Adrenal gland (tissue), 12 donors: Measurements from ENCODE around the gene KCNJ16. TPM values are rescaled to one million over a fixed set of nuclear protein-coding genes. Genes with fewer than 3 reads are reported as not detected.

ENCODE experiments used
- DNase-seq, 7 donors: peaks; one replicate each; pipeline ENCODE4 v3.0.0-alpha.2; 2019 to 2020
- H3K27ac ChIP-seq, 5 donors: fragments of 200-600 bp; sonication (generic) in 4 of 5; 1 replicate in 3 of 5; 2 replicates in 2 of 5; pipeline versions ENCODE4 v1.5.1 to v1.8.0; 2016 to 2020; ENCODE audit warnings: mild to moderate bottlenecking in 1 of 5
- H3K27me3 ChIP-seq: fragments of 200-600 bp; 2 replicates; pipeline ENCODE4 v1.8.0; 2021
- H3K36me3 ChIP-seq, 2 donors: fragments of 200-600 bp; replicated peaks in 1 of 2; 1 replicate in 1 of 2; 2 replicates in 1 of 2; pipeline versions ENCODE4 v1.5.1 to v1.8.0; 2018 to 2022
- H3K4me1 ChIP-seq, 2 donors: fragments of 200-600 bp; replicated peaks in 1 of 2; 1 replicate in 1 of 2; 2 replicates in 1 of 2; pipeline versions ENCODE4 v1.5.1 to v1.8.0; 2018 to 2021
- H3K4me3 ChIP-seq, 4 donors: fragments of 200-600 bp; sonication (generic) in 3 of 4; one replicate each; pipeline ENCODE4 v1.5.1; 2016 to 2018
- H3K9me3 ChIP-seq, 3 donors: fragments of 200-600 bp; sonication (generic) in 1 of 3; replicated peaks in 1 of 3; 1 replicate in 2 of 3; 2 replicates in 1 of 3; pipeline versions ENCODE4 v1.5.1 to v1.8.0; 2016 to 2021
- POLR2A ChIP-seq, 2 donors: fragments of 450-650 bp; IDR thresholded peaks; one replicate each; pipeline ENCODE4 v1.6.1; 2017; ENCODE audit warnings: antibody characterized with exemption in 2 of 2, mild to moderate bottlenecking in 2 of 2, moderate library complexity in 1 of 2
- WGBS, 4 donors: extraction: QIAGEN DNeasy Blood & Tissue Kit in 2 of 4; methylation state at CpG; one replicate each; pipeline versions ENCODE4 v1.1.5 to v1.1.7; 2013 to 2017; 5-methylcytosine and 5-hydroxymethylcytosine counted together
- intact Hi-C, 2 donors: fragments of 100-400 bp; cut with DNase I; formaldehyde crosslinking; loops; one replicate each; pipeline versions ENCODE4 v1.14.1 to v1.15.0; 2022 to 2023
- polyA plus RNA-seq, 3 donors: library from polyadenylated mRNA; stranded (reverse); fragments of 200-250 nt in 2 of 3; fragments of 350-450 nt in 1 of 3; fragmentation: Illumina TruSeq in 1 of 3; extraction: RNeasy Lipid Tissue Mini Kit (QIAGEN cat#74804) in 1 of 3; gene quantifications; one replicate each; pipeline ENCODE4 v1.2.3, GENCODE V29; 2013 to 2014
- total RNA-seq, 9 donors: library from RNA; depleted of rRNA in 4 of 9; stranded (reverse); fragments of >200 nt in 4 of 9; fragments of 120-200 nt in 1 of 9; fragmentation: NEBNext Ultra II Directional in 1 of 9; extraction: Animal tissue kit (Norgen Biotek cat#: 25700) in 1 of 9; gene quantifications; one replicate each; pipeline versions ENCODE4 v1.1.0 to v1.2.4, GENCODE V29; 2013 to 2023
- TF ChIP-seq, protein P1 (sequence below), 6 experiments: fragments of 450-650 bp in 4 of 6; fragments of 200-600 bp in 2 of 6; sonication (generic) in 1 of 6; IDR thresholded peaks; 1 replicate in 5 of 6; 2 replicates in 1 of 6; pipeline versions ENCODE4 v1.5.1 to v1.8.0; 2016 to 2021; ENCODE audit warnings: antibody characterized with exemption in 6 of 6, mild to moderate bottlenecking in 2 of 6, moderate library complexity in 1 of 6
- donor health status: healthy with polysubstance abuse.
- donor health status: Bipolar disorder and iron deficiency.
- donor health status: DM: yes; HTN: yes; CAD: no.
- donor health status: DM: no; HTN: no; CAD: no.
- donor health status: DM: no; HTN: no; CAD: no.
- donor health status: DM: yes; HTN: yes; CAD: no.

Gene KCNJ16
- total and polyA plus RNA-seq, 12 donors: 0.05 to 1.0 (median 0.24) TPM; not detected in 3

DNA sequence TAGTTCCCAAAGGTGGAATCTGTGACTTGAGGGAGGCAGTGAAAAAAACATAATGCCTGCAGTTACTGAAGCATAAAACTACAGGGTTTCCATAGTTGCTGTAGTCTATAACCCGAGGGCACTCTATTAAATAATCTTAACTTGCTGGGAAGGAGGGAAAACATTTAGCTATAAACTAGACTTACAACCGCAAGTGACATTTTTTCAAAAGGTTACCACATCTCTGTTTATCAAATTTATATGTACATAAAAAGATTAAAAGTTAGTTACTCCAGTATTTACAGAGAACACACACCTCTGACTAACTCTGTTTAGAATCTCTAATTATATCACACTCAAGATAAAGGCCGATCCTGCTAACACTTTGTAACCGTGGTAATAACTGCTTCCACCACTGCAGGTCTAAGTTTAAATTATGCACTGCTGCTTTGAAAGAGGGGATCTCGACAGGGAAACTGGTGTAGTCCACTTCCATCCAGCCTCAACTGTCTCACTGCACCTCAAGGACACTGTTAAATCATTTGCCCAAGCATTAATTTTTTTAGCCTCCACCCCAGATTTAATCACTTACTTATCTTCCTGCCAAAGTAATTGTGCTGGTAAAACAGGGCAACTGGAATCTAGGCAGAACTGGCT is 14.6 kb downstream of the KCNJ16 start:
- Histone ChIP-seq H3K4me1 (peaks cover 0 to 11% of the 10 kb centered on the region in 2 donors), H3K36me3 (no peaks in the 10 kb centered on the region), H3K27ac (no peak overlapping the region), H3K4me3 (no peak overlapping the region), H3K27me3 (no peaks in the 10 kb centered on the region), H3K9me3 (no peaks in the 10 kb centered on the region)
- no peak for DNase-seq
- intact Hi-C loops: no loop called here
- 43 to 51% (median 49%) methylated on average over 5 of the region's 5 CpGs for WGBS, 4 donors
- TF ChIP-seq, protein P1, sequence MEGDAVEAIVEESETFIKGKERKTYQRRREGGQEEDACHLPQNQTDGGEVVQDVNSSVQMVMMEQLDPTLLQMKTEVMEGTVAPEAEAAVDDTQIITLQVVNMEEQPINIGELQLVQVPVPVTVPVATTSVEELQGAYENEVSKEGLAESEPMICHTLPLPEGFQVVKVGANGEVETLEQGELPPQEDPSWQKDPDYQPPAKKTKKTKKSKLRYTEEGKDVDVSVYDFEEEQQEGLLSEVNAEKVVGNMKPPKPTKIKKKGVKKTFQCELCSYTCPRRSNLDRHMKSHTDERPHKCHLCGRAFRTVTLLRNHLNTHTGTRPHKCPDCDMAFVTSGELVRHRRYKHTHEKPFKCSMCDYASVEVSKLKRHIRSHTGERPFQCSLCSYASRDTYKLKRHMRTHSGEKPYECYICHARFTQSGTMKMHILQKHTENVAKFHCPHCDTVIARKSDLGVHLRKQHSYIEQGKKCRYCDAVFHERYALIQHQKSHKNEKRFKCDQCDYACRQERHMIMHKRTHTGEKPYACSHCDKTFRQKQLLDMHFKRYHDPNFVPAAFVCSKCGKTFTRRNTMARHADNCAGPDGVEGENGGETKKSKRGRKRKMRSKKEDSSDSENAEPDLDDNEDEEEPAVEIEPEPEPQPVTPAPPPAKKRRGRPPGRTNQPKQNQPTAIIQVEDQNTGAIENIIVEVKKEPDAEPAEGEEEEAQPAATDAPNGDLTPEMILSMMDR (IDR thresholded peaks at IDR 0.05): no peak
- no peak for TF ChIP-seq POLR2A (IDR thresholded peaks at IDR 0.05)

DNA sequence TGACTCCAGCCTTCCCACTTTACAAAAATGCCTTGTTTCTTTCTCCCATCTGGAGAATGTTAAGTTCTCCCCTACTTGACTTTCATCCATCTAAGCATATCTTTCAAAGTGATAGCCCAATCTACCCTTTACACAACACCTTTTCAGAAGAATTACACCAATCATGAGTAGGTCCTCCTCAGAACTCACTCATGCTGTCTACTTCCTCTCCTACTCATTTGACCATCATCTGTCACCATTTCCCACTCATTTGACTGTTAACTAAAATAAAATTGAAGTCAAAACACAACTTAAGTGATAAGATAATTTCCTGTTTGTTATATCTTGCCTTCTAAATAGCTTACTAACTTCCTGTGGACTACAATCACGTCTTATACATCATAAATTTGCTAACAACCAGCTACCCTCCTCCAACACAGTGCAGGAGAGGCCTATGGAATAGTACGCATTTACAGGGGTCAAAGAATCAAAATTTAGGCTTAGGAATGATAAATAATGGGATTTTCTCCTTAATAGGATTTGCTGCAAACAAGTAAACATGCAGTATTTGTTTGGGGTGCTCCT is 16.1 kb downstream of the KCNJ16 start:
- H3K36me3 ChIP-seq: no peaks in the 10 kb centered on the region
- peaks cover 0 to 11% of the 10 kb centered on the region in 2 donors for H3K4me1 ChIP-seq
- no peaks in the 10 kb centered on the region for H3K27me3 ChIP-seq
- H3K4me3 ChIP-seq: no peak overlapping the region
- H3K9me3 ChIP-seq: no peaks in the 10 kb centered on the region
- no peak overlapping the region for H3K27ac ChIP-seq
- intact Hi-C loops: no loop called here
- DNase-seq: no peak
- TF ChIP-seq POLR2A (IDR thresholded peaks at IDR 0.05): no peak
- TF ChIP-seq, protein P1 (IDR thresholded peaks at IDR 0.05): no peak
- WGBS, 4 donors: 77 to 83% (median 79%) methylated on average over 2 of the region's 2 CpGs

DNA sequence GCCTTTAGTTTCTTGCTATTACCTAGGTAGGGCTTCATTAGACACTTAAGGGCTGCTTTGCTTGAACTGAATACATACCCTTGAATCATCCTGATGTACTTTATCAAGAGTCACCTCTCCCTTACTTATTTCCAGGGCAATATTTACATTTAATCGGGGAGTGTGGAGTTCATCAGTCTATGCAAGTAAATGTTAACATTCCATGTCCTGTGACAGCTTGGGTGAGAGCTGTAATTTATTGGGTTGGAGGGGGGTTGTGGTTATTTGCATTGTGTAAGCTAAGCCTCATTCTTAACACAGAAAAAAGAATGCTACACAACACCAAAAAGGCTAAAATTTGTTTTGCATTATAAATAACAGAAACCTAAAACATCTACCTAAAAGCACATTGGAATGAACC is 16.7 kb downstream of the KCNJ16 start:
- DNase-seq: no peak
- 18 to 40% (median 26%) methylated on average over 1 of the region's 1 CpG for WGBS, 4 donors
- intact Hi-C loops: no loop called here
- TF ChIP-seq, protein P1 (IDR thresholded peaks at IDR 0.05): no peak
- no peak for TF ChIP-seq POLR2A (IDR thresholded peaks at IDR 0.05)
- H3K27me3 ChIP-seq: no peaks in the 10 kb centered on the region
- no peaks in the 10 kb centered on the region for H3K9me3 ChIP-seq
- H3K27ac ChIP-seq: no peak overlapping the region
- no peak overlapping the region for H3K4me3 ChIP-seq
- peaks cover 0 to 11% of the 10 kb centered on the region in 2 donors for H3K4me1 ChIP-seq
- H3K36me3 ChIP-seq: no peaks in the 10 kb centered on the region

DNA sequence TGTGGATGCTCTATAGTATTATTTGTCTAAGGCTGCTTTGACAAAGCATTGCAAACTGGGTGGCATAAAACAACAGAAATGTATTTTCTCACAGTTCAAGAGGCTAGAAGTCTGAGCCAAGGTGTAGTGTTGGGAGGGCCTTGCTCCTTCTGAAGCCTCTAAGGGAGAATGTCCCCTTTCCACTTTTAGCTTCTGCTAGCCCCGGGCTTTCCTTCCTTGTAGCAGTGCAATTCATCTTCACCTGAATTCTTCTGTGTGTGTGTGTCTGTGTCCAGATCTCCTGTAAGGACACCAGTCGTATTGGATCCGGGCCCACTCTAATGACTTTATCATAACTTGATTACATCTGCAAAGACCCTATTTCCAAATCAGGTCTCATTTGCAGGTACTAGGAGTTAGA is 18.1 kb downstream of the KCNJ16 start:
- Histone ChIP-seq H3K27ac (no peak overlapping the region), H3K4me1 (peaks cover 0 to 11% of the 10 kb centered on the region in 2 donors), H3K4me3 (no peak overlapping the region), H3K9me3 (no peaks in the 10 kb centered on the region), H3K36me3 (no peaks in the 10 kb centered on the region), H3K27me3 (no peaks in the 10 kb centered on the region)
- DNase-seq: no peak
- TF ChIP-seq POLR2A (IDR thresholded peaks at IDR 0.05): no peak
- TF ChIP-seq, protein P1 (IDR thresholded peaks at IDR 0.05): no peak
- WGBS, 4 donors: 88 to 95% (median 93%) methylated on average over 3 of the region's 3 CpGs
- intact Hi-C loops: no loop called here
